Activated CD4-positive, CD25-positive, alpha-beta regulatory T cell treated with anti-CD3 and anti-CD28 coated beads, Interleukin-2, amount 50 U/mL, for 24 hours (primary cell): ENCODE results near the gene ZFP91.
"Not testable (repeated sequence)": the region's sequence is repeated elsewhere in the genome, so short reads cannot be mapped to it uniquely, and the experiment has no call there.

Source experiments
- ATAC-seq, 2 donors: fragments of 150-1000 bp; cut with Tn5 transposase; one replicate each; pipeline ENCODE4 v1.10.0; 2021; ENCODE audit warnings: mild to moderate bottlenecking in 1 of 2, moderate library complexity in 1 of 2

ZFP91 gene

DNA sequence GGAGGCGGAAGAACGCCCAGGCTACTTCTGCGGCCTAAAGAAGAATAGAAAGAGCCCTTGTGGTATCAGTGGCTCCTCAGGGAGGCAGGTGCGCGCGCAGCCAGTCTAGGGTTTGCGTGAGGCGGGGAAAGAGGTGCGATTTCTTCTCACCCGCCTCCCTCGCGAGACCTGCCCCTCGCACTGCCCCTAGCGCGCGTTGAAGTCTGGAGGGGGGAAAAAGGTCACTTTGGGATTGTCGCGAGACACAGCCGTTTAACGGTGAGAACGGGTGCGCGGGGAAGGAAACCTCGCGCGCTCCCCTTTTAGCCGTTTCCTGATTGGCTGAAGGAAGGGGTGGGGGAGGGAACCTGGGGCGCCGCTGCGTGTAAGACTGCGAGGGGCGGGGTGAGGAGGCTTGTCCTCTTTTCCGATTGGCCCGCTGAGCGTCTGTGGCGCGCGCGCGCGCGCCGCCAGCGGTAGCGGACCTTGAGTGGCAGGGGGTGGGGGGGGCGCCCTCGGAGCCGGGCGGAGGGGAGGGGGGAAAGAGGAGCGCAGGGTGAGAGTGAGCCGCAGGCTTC lies at the start of gene ZFP91:
TSS of gene ZFP91 (plus strand) at position 429 of the 557 bp plus-strand sequence. CDS start 219 bp downstream, outside the sequence.
- ATAC-seq = peak; percentile 48 to 50

DNA sequence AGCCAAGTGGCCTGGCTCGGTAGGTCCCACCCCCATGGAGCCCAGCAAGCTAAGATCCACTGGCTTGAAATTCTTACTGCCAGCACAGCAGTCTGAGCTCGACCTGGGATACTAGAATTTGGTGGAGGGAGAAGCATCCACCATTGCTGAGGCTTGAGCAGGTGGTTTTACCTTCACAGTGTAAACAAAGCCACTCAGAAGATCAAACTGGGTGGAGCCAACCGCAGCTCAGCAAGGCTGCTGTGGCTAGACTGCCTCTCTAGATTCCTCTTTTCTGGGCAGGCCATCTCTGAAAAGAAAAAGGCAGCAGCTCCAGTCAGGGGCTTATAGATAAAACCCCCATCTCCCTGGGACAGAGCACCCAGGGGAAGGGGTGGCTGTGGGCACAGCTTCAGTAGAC lies 48.6 kb upstream of the ZFP91 start:
- ATAC-seq = no peak

DNA sequence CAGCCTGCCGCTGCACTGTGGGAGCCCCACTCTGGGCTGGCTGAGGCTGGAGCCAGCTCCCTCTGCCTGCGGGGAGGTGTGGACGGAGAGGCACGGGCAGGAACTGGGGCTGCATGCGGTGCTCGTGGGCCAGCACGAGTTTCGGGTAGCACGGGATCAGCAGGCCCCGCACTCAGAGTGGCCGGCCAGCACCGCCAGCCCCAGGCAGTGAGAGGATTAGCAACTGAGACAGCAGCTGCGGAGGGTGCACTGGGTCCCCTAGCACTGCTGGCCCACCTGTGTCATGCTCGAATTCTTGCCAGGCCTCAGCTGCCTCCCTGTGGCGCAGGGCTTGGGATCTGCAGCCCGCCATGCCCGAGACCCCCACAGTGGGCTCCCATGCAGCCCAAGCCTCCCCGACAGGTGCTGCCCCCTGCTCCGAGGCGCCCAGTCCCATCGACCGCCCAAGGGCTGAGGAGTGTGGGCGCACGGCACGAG lies 47.0 kb upstream of the ZFP91 start:
- ATAC-seq = no peak

DNA sequence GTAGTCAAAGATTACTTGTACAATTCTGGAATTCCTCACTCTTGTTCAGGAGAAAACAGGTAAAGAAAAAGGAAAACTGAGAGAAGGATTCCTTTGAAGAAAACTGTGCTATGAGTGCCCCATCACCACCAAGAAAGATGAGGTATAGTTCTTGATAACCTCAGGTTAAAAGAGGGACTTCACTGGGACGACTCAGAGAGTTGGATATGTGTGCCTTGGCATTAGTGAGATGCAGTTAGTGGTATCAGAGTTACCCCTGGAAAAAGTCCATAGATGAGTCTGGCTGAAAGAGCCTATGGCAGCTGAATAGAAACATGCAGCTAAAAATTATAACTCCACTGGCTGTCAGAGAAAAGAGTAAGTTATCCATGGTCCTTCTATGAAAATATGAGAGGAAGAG lies 32.0 kb upstream of the ZFP91 start:
- ATAC-seq = no peak

GRCh38 chr11:58549644-58550043 lies 29.2 kb upstream of the ZFP91 start:
- ATAC-seq = no peak

DNA sequence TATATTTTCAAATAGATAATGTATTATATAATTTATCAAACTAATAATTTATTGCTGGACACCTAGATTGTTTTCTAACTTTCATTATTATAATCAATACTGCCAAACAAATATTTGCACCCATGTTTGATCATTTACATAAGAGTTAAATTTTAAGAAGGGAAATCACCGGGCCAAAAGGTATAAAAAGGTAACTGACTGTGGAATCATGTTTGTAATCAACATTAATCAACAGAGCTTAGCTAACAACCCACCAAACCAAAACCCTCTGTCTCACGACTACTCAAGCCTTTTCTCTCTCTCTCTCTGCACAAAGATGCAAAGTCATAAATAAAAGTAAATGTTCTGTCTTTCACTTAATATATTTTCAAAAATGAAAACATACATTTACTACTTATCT lies 18.0 kb upstream of the ZFP91 start:
- ATAC-seq = no peak

DNA sequence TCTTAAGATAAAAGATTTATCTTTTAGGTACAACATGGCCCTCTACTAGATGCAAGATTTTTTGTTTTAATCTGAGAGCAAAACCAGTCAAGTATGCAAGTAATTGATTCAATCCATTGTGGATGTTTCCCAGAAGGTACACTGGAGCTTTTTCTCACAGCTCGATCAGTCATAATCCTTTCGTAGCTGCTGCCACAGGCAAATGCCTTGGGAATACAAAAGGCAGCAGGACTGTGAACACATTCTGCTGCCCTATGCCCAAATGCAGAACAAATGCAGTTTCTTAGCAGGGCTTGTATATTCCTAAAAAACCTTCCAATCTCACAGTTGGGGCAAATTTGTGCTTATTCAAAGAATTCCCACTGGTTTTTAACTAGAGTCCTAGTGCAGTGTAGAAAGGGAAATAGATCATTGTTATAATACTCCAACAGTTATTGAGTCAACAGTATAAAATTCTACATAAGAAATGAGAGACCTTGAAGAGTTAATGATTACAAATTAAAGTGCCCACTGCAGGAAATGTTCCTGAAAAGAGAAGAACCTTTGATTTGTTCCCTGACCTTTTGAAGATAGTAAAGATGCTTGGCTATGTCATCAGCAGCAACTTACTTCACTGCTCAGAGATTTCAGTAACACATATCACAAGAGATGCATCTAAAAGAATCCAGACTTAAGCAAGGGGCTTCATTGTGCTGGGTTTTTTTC lies 17.3 kb upstream of the ZFP91 start:
- no peak for ATAC-seq

DNA sequence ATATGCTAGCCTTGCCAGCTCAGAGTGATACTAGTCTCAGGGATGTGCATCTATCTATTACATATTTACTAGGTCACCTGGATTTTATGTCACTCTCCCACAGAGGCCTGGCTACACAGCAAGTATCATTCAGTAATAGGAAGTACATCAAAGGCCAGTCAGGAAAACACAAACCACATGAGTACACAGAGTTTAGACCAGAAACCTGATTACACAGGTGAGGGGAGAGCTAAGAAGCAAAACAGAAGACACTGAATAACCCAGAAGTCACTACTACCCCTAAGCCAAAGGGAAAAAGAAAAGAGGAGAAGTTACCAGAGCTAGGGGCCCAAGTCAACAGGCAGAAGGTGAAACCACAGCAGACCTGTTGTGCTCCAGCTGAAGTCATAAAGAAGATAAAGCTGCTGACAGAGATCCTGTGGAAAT lies 16.5 kb upstream of the ZFP91 start:
- ATAC-seq = peak in 1 of 2 donors; percentile 10

DNA sequence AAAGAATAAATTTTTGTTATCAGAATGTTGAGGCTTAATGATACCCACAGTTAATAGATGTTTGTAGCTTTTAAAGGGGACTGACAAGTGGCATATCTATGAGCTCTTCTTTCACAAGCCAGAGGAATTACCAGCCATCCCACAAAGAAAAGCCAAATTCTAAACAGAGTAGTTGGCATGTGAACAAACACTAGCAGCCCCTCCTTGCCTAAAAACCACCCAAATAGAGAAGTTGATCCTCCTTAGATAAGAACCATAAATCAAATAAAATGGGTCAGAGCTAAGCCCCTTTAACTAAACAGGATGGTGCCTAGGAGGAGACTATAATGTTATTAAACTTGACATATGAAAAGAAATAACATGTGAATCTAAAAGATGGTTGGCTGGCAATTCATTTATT lies 14.6 kb upstream of the ZFP91 start:
- ATAC-seq = no peak

- ATAC-seq = peak; percentile 90 to 94
These were observed 10.9 kb upstream of the ZFP91 start for GRCh38 chr11:58567889-58568512.

GRCh38 chr11:58572906-58573305 lies 6.0 kb upstream of the ZFP91 start:
- ATAC-seq = not testable (repeated sequence)

- peak; percentile 34 to 46 for ATAC-seq
These were observed 5.3 kb upstream of the ZFP91 start for GRCh38 chr11:58573451-58574104.

DNA sequence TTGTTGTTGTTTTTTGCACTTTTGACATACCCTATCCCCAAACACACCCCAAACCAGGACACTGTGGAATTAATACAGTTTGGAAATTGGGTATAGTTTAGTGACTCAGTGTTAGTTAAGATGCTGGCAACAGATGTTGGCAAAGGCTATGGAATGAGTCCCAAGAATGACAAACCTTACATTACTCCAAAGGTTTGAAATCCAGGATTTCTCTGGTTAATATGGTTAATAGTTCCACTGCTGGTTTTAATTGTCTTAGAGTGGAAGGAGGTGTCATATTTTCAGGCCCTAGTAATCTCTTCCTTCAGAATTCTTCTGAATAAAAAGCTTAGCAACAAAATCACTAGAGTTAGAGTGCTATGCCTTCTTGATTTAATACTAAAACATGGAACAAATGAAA lies 4.0 kb upstream of the ZFP91 start:
- no peak for ATAC-seq

GRCh38 chr11:58575377-58576020 lies 3.4 kb upstream of the ZFP91 start, which contains the start of gene LPXN:
LPXN (minus strand) TSS chr11:58575856; CDS start chr11:58575772, 84 bp downstream.
- ATAC-seq = no peak

- ATAC-seq = no peak
These were observed 1.9 kb upstream of the ZFP91 start for GRCh38 chr11:58576887-58577471.

DNA sequence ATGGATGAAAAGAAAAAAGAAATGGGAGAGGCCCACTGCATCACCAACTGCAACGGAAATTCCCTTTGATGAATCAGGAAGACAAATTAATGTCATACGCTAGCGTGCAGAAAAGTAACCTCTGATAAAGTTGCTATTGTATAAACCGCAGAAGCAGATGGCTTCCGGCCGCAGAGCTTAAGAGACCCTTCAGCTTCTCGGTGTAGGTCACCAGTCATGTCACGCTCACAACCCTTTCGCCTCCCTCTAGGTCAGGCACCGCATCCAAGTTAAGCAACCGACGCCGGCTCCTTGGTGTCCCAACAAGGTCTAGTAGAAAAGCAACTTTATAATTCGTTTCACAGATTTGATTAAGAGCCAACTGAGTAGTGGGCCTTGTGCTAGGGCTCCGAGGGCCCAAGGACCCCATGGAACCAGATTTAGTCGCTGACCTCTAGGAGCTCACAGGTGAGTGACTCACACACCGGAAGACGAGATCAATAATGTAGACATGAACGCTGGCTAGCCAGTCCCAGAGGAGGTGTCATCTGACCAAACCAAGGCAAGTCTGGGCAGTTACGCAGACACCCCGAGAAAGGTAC lies 1.2 kb upstream of the ZFP91 start:
- peak; percentile 52 for ATAC-seq

GRCh38 chr11:58578136-58578634 lies 678 bp upstream of the ZFP91 start:
- no peak for ATAC-seq

DNA sequence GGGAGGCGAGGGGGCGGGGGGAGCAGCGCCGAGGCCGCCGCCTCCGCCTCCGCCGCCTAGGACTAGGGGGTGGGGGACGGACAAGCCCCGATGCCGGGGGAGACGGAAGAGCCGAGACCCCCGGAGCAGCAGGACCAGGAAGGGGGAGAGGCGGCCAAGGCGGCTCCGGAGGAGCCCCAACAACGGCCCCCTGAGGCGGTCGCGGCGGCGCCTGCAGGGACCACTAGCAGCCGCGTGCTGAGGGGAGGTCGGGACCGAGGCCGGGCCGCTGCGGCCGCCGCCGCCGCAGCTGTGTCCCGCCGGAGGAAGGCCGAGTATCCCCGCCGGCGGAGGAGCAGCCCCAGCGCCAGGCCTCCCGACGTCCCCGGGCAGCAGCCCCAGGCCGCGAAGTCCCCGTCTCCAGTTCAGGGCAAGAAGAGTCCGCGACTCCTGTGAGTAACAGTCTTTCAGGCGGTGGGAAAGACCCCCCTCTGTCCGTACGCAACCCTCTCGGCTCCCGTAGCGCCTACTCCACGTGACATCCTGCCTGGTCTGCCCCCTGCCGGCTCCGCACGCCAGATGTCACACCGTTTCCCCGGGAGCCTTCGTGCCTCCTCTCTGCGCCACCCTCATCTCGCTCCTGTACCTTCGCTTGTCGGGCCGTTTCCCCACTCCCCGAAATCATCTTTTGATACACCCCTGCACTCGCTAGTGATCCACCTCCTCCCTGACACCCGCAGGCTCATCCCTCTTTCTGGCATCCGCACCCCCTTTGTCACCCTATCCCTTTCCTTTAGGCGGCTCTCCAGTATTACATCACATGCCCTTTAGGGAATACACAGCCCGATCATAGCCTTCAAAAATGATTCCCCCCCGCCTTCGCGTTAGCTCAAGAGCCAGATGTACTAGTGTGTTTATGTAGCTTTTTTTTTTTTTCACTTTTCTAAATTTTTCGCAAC lies 598 bp downstream of the ZFP91 start:
- peak; percentile 31 to 45 for ATAC-seq

DNA sequence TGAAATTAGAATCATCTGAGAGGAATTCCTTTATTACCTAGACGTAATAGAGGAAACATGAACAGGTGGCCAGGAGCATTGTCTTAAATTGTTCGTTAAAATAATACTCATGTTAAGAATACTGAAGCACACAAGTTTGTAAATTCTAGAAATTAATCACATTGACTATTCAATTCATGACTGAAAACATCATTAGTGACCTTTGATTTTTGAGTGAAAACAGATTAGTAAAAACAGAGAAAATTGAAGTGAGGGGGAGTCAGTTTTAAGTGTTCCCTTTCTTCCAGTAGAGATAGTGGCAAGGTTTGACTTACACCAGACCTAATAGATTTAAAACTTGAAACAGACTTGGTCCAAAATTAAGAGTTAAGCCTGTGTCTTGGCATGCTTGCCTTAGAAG lies 1.4 kb downstream of the ZFP91 start:
- ATAC-seq = no peak

DNA sequence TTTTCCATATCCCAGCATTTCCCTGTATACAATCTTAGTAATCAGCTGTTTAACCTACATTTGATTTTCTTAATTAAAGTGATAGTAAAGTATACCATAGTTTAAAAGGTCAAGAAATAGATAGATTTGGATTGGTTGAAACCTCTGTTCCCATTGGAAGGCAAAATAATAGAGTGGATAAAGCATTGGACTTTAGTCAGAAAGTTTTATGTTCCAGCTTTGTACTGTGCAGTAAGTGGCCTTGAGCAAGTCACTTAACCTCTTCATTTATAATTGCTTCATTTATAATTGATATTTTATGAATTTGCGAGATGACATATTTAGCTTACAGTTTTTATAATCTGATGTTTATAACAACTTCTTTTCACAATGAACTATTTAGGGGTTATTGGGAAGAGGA lies 3.6 kb downstream of the ZFP91 start:
- ATAC-seq = no peak

DNA sequence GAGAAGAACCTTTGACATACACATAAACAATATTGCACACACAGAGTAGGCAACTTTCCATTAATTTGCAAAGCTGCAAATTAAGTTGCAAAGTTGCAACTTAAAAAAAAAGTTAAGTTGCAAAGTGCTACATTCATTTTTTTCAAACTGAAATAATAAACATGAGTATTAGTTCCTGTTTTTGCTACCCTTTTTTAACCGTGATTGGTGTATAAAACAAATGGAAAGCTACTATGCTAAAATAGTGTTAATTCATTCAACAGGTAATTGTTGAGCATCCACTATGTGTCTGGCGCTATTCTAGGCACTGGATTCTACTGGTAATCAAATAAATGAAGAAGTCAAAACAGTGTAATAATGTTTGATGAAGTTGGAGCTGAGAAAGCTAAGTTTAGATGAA lies 8.1 kb downstream of the ZFP91 start:
- no peak for ATAC-seq
